DMS79 treated with DMSO at 0.1 percent for 48 hours (cell line): ENCODE results near the gene SPATA2L.
A peak's percentile ranks its signal among the peaks of the same experiment; 100 is the strongest.
"Not testable (repeated sequence)": the region's sequence is repeated elsewhere in the genome, so short reads cannot be mapped to it uniquely, and the experiment has no call there.

ENCODE experiments used
- DNase-seq: peaks from one replicate; lab custom pipeline; 2025; lab: John Stamatoyannopoulos, UW

The SPATA2L gene

GRCh38 chr16:89689621-89690020, 11.9 kb downstream of the SPATA2L start:
- not testable (repeated sequence) for DNase-seq

GRCh38 chr16:89689142-89689541, 12.4 kb downstream of the SPATA2L start:
- DNase-seq, result no peak

GRCh38 chr16:89688395-89688794, 13.1 kb downstream of the SPATA2L start:
- DNase-seq, result no peak

- DNase-seq, result no peak
These were observed 14.2 kb downstream of the SPATA2L start for GRCh38 chr16:89687092-89687940.

GRCh38 chr16:89686520-89687091, 14.9 kb downstream of the SPATA2L start, which contains the start of gene CDK10:
Gene CDK10 (plus strand): TSS chr16:89686689. CDS start chr16:89686711, 22 bp downstream.
- DNase-seq, result peak; percentile 63

GRCh38 chr16:89685916-89686315, 15.6 kb downstream of the SPATA2L start:
- DNase-seq, result no peak

GRCh38 chr16:89678258-89678657, 23.2 kb downstream of the SPATA2L start:
- DNase-seq, result no peak

GRCh38 chr16:89672177-89672941, 29.1 kb downstream of the SPATA2L start:
- DNase-seq, result no peak

- not testable (repeated sequence) for DNase-seq
These were observed 29.9 kb downstream of the SPATA2L start for GRCh38 chr16:89671565-89671964.

GRCh38 chr16:89670496-89671431, 30.7 kb downstream of the SPATA2L start:
- no peak for DNase-seq

- DNase-seq, result no peak
These were observed 31.8 kb downstream of the SPATA2L start for GRCh38 chr16:89669755-89670154.

- DNase-seq, result no peak
These were observed 32.7 kb downstream of the SPATA2L start for GRCh38 chr16:89668790-89669158.

GRCh38 chr16:89667633-89668032, 33.9 kb downstream of the SPATA2L start:
- DNase-seq, result no peak

GRCh38 chr16:89667000-89667399, 34.5 kb downstream of the SPATA2L start:
- not testable (repeated sequence) for DNase-seq

- DNase-seq, result not testable (repeated sequence)
These were observed 37.3 kb downstream of the SPATA2L start for GRCh38 chr16:89664238-89664637.

- no peak for DNase-seq
These were observed 40.3 kb downstream of the SPATA2L start for GRCh38 chr16:89661215-89661614.

- no peak for DNase-seq
These were observed 41.4 kb downstream of the SPATA2L start for GRCh38 chr16:89660146-89660545.

- peak; percentile 14 for DNase-seq
These were observed 43.2 kb downstream of the SPATA2L start for GRCh38 chr16:89658221-89658879.

- peak; percentile 32 for DNase-seq
These were observed 43.9 kb downstream of the SPATA2L start, which contains the start of the genes CHMP1A and SPATA33 for GRCh38 chr16:89657442-89658220. Gene CHMP1A (minus strand): TSS chr16:89657708. CDS start chr16:89657588, 120 bp downstream. Gene SPATA33 (plus strand): TSS chr16:89657836. CDS start chr16:89657912, 76 bp downstream.
